Central memory CD8-positive, alpha-beta T cell (primary cell): ENCODE data around the gene GARNL3.

ENCODE experiments used
- ATAC-seq: fragments of 150-1000 bp; cut with Tn5 transposase; replicated peaks from 2 replicates; pipeline ENCODE4 v1.10.0; 2022; ENCODE audit warnings: mild to moderate bottlenecking, moderate FRiP score, moderate number of reproducible peaks; ENCODE audit not compliant: poor library complexity, severe bottlenecking; ENCODE audit errors: extremely low read depth
- DNase-seq, 2 donors: peaks; one replicate each; pipeline ENCODE4 v3.0.0; 2021; ENCODE audit warnings: low spot score in 2 of 2
- H3K27ac Mint-ChIP-seq: one replicate; pipeline ENCODE4 v1.8.0; 2022; ENCODE audit warnings: low read depth, mild to moderate bottlenecking, moderate library complexity, mixed read lengths
- H3K27me3 Mint-ChIP-seq: one replicate; pipeline ENCODE4 v1.8.0; 2022; ENCODE audit warnings: mixed read lengths
- H3K36me3 Mint-ChIP-seq: one replicate; pipeline ENCODE4 v1.8.0; 2022; ENCODE audit warnings: mild to moderate bottlenecking, moderate library complexity, mixed read lengths; ENCODE audit not compliant: insufficient read depth
- H3K4me1 Mint-ChIP-seq: one replicate; pipeline ENCODE4 v1.8.0; 2022; ENCODE audit warnings: mixed read lengths
- H3K4me3 Mint-ChIP-seq: one replicate; pipeline ENCODE4 v1.8.0; 2022; ENCODE audit warnings: mild to moderate bottlenecking, moderate library complexity, mixed read lengths
- H3K9me3 Mint-ChIP-seq: one replicate; pipeline ENCODE4 v1.8.0; 2022; ENCODE audit warnings: mixed read lengths

The GARNL3 gene

DNA sequence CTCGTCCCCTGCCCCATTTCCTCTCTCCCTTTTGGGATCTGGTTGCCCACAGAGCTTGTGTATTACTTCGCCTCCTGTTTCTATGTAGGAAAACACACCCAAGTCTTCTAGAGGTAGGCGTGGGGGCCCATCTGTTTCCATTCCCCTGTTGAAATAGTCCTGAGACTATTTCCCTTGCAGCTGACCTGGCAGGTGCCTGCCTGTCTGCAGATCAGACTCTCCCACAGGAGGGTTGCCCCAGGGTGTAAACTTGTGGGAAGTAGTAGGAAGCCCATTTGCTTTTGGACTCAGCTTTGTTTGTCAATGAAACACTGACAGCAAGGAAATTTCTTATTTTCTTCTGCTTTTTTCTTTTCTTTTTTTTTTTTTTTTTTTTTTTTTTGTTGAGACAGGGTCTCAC is 16.3 kb upstream of the GARNL3 start:
- peaks cover 13% of the 10 kb centered on the region for H3K4me1 Mint-ChIP-seq
- no peaks in the 10 kb centered on the region for H3K9me3 Mint-ChIP-seq
- peaks cover 4% of the 10 kb centered on the region for H3K27me3 Mint-ChIP-seq
- ATAC-seq: no peak
- DNase-seq: no peak
- no peak overlapping the region for H3K27ac Mint-ChIP-seq
- H3K4me3 Mint-ChIP-seq: no peak overlapping the region
- no peaks in the 10 kb centered on the region for H3K36me3 Mint-ChIP-seq

DNA sequence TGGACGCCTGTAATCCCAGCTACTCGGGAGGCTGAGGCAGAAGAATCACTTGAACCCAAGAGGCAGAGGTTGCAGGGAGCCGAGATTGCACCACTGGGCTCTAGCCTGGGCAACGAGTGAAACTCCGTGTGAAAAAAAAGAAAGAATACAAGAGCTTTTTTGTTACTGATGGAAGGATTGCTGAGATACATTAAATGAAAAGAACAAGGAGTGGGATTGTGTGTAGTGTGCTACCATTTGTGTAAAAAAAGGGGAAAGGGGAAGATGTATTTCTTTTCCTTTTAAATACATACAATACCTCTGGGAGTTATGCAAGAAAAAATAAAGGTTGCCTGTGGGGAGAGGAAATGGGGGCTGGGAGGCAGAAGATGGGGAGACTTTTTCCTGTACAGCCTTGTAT is 14.7 kb upstream of the GARNL3 start:
- Mint-ChIP-seq H3K27me3 (peaks cover 20% of the 10 kb centered on the region), H3K4me1 (peaks cover 5% of the 10 kb centered on the region), H3K4me3 (no peak overlapping the region), H3K9me3 (no peaks in the 10 kb centered on the region), H3K36me3 (no peaks in the 10 kb centered on the region), H3K27ac (no peak overlapping the region)
- no peak for DNase-seq
- ATAC-seq: no peak

DNA sequence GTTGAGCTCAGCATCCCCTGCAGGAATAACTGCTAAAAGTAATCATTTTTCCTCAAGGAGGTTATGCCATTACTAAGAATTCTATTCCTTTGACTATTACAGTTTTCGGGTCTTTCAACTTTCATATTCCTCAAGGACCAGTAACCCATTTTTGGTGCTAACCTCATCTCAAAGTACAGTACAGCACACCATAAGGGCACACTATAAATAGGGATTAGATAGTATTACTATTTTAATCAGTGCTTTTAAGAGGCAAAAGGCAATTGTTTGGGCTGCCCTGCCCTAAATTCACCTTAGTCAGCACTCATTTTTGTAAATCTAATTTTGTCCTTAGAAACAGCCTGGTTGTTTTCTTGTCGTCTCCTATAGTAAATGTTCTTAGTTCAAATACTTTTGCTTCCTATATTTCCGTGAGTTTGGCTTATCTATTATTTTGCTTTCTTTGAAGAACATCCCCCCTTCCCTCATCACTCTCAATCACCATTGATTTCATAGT is 13.6 kb upstream of the GARNL3 start:
- peaks cover 22% of the 10 kb centered on the region for H3K27me3 Mint-ChIP-seq
- ATAC-seq: no peak

DNA sequence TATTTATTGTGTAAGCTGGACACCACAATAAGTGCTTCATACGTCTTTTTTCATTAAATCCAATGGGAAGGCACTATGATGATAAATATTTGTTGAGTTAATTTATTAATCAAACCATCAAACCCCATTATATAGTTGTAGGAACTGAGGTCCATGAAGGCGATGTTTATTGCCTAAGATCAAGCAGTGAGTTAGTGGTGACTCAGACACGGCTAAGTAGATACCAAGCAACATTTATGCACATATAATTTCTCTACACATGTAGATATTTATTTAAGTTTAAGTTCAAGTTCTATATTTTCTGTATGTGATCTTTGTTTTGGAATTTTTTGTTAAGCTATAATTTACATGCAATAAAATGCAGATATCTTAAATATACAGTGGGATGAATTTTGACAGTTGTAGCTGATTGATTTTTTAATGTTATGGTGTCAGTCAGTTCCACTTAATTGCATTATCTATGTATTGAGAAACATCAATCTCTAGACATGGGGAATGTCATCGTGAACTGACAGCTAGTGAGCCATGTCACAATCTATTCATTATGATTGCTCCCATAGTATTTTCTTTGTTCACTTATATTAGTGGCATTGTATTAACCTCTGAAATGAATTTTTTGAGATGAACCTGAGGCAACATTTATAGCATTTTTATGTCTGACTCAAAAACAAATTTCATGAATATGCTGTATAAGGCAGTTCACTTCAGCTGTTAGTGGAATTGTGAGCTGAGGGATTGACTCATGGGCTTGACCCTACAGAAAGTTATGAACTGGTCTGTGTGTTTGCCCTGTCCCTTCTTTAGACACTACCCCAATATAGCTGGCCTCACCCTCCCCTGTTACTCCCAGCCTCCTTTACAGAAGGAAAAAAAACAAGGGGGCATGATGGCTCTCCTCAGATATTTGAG is 11.9 kb upstream of the GARNL3 start:
- no peak for ATAC-seq
- Mint-ChIP-seq H3K27ac (no peak overlapping the region), H3K36me3 (no peaks in the 10 kb centered on the region), H3K4me3 (no peak overlapping the region), H3K27me3 (peaks cover 22% of the 10 kb centered on the region), H3K9me3 (no peaks in the 10 kb centered on the region), H3K4me1 (no peaks in the 10 kb centered on the region)
- no peak for DNase-seq

More for the DNA sequence above, 13.6 kb upstream of the GARNL3 start:
- Mint-ChIP-seq H3K27ac (no peak overlapping the region), H3K4me1 (no peaks in the 10 kb centered on the region), H3K9me3 (no peaks in the 10 kb centered on the region), H3K4me3 (no peak overlapping the region), H3K36me3 (no peaks in the 10 kb centered on the region)
- no peak for DNase-seq

DNA sequence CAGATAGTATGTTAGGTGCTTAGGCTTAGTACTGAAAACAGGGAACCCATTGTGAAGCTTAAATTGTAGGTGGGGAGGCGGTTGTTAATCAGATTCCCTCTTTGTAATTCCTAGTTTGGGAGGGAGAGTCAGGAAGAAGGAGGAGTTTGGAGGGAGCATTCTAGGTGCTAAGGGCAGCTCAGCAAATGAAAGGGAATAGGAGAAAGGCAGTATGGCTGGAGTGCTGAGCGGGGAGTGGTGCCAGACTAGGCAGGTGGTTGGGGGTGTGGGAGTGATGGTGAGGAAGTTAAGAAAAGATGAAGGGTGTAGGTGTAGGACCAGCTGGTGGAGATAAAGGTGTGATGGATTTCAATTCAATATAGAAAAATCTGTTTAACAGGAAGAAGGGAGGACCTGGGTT is 11.1 kb upstream of the GARNL3 start:
- ATAC-seq (no peak), DNase-seq (no peak)
- no peaks in the 10 kb centered on the region for H3K36me3 Mint-ChIP-seq
- no peaks in the 10 kb centered on the region for H3K9me3 Mint-ChIP-seq
- no peak overlapping the region for H3K4me3 Mint-ChIP-seq
- peaks cover 22% of the 10 kb centered on the region for H3K27me3 Mint-ChIP-seq
- no peaks in the 10 kb centered on the region for H3K4me1 Mint-ChIP-seq
- H3K27ac Mint-ChIP-seq: no peak overlapping the region

DNA sequence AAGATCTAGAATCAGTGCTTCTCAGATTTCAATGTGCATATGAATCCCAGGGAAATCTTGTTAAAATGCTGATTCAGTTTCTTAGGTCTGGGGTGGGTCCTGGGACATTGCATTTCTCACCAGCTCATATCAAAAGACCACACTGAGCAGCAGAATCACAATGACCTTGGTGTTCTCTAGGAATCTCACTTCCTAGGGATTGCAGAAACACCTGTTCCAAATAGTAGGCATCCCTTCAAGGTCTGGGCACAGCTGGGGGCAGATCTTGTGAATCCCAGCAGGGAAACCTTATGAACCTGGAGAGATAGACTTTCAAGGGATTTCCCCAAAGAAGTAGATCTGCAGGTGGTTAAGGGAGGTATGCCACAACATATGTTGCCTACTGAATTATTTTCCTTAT is 8.9 kb upstream of the GARNL3 start:
- H3K4me3 Mint-ChIP-seq: no peak overlapping the region
- no peak overlapping the region for H3K27ac Mint-ChIP-seq
- H3K27me3 Mint-ChIP-seq: peaks cover 22% of the 10 kb centered on the region
- no peaks in the 10 kb centered on the region for H3K36me3 Mint-ChIP-seq
- no peak for ATAC-seq
- H3K9me3 Mint-ChIP-seq: no peaks in the 10 kb centered on the region
- no peak for DNase-seq
- no peaks in the 10 kb centered on the region for H3K4me1 Mint-ChIP-seq

DNA sequence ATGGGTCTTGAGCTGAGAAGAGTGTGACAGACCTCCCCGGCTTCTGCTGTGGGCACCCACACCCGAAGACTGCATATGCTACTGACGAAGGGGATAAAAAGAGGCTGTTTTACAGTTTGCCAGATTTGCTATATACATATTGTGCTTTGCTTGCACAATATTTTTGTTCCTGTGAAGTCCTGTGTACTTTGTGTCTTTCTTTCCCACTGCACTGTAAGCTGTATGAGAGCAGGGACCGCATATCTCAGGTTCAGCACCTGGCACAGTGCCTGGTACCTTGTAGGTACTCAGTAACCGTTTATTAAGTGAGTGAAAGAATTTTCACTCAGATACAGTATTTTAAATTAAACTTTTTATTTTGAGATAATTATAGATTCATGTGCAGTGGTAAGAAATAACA is 8.2 kb upstream of the GARNL3 start:
- ATAC-seq: no peak
- no peaks in the 10 kb centered on the region for H3K36me3 Mint-ChIP-seq
- H3K4me3 Mint-ChIP-seq: no peak overlapping the region
- peaks cover 22% of the 10 kb centered on the region for H3K27me3 Mint-ChIP-seq
- H3K4me1 Mint-ChIP-seq: no peaks in the 10 kb centered on the region
- no peaks in the 10 kb centered on the region for H3K9me3 Mint-ChIP-seq
- no peak for DNase-seq
- H3K27ac Mint-ChIP-seq: no peak overlapping the region

DNA sequence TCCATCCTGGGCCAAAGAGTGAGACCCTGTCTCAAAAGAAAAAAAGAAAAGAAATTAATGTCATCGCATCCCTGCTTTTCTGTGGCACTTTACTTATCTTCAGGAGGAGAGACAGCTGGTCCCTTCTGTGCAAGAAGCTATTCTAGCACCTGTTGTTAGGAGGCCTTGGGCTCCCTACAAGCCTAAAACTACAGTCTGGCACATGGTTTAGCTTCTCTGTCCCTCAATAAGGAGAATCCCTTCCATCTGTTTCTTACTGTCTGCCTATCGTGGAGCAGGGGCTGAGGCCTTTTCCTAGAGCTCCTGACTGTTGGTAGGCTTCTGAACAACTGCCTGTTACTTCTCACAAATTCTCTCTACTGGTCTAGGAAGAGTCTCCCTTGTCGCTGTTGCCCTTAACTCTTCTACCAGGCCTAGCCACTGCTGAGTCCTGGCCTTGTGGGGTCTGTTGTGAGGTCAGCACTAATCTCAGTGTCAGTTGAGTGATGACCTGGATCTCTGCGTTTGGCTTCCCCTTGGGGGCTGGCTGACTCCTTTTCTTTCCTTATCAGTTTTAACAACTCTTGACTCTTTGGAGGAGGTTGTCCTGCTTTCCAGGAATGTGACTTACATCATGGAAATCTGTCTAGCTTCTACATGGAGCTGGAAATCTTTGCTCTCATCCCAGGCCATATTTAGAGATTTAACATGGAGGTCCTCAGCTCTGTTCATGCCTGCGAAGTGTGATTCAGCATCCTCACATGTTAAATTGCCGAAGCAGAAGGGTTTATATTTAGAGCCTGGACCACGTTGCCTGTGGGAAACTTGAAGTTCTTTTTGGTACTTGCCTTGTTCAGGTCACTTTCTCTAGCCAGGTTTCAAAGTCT is 5.7 kb upstream of the GARNL3 start:
- Mint-ChIP-seq H3K4me1 (no peaks in the 10 kb centered on the region), H3K9me3 (no peaks in the 10 kb centered on the region), H3K27me3 (peaks cover 12% of the 10 kb centered on the region), H3K27ac (no peak overlapping the region), H3K36me3 (no peaks in the 10 kb centered on the region), H3K4me3 (no peak overlapping the region)
- ATAC-seq (no peak), DNase-seq (no peak)

DNA sequence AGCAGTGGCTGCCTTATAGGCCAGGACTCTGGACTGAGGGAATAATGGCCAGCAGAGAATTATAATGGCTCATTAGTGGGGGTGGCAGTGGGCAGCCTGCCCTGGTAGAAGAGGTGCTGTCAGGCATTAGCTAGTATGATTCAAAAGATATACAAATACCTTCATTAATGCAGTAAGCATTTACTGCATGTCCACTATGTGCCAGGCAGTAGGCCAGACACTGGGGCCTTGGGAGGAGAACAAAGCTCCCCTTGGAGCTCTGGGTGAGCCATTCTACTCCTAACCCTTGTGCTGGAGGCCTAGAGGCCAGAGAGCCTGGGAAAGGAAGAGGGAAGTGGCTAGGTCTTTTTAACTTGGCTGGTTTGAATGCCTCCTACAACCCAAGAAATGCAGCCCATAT is 2.0 kb upstream of the GARNL3 start:
- no peak for ATAC-seq
- H3K4me3 Mint-ChIP-seq: no peak overlapping the region
- DNase-seq: no peak
- no peaks in the 10 kb centered on the region for H3K27me3 Mint-ChIP-seq
- no peaks in the 10 kb centered on the region for H3K36me3 Mint-ChIP-seq
- H3K4me1 Mint-ChIP-seq: no peaks in the 10 kb centered on the region
- H3K27ac Mint-ChIP-seq: no peak overlapping the region
- H3K9me3 Mint-ChIP-seq: no peaks in the 10 kb centered on the region

DNA sequence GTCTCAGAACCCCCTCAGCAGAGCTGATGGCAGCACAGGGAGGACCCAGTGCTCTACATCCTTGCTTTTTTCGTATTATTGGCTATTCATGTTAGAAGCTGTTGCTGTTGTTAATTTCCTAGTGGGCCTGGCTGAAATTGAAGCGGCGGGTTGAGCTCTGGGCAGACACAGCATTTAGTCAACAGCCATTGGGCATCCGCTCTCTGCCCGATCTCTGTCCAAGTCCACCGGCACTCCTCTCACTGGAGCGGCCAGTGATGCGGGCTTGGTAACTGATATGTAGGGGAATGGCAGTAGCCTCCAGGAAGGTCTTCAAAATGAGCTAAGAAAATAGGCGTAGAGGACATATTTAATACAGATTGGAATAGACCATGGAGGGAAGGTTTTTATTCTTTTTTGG is 1.3 kb upstream of the GARNL3 start:
- no peak for DNase-seq
- no peak for ATAC-seq
- no peak overlapping the region for H3K27ac Mint-ChIP-seq
- H3K4me1 Mint-ChIP-seq: no peaks in the 10 kb centered on the region
- H3K9me3 Mint-ChIP-seq: no peaks in the 10 kb centered on the region
- no peak overlapping the region for H3K4me3 Mint-ChIP-seq
- H3K36me3 Mint-ChIP-seq: no peaks in the 10 kb centered on the region
- H3K27me3 Mint-ChIP-seq: no peaks in the 10 kb centered on the region

DNA sequence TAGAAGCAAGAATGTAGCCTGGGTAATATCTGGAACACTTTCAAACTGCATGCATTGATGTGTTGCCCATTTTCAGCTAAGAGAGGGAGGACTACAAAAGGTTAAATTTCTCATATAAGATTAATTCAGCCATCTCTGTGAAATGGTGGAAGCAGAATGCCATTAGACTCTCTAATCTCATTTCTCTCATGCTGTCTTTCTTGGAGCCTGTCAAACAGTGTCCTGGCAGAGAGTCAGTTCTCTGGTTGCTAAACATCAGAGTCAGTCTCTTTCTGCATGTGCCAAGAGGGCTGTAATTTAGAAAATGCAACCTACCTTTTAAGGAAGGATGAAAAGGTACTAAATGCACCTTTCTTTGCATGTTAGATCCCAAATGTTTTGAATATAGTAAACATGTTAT is 910 bp upstream of the GARNL3 start:
- Mint-ChIP-seq H3K27me3 (no peaks in the 10 kb centered on the region), H3K9me3 (no peaks in the 10 kb centered on the region), H3K4me1 (no peaks in the 10 kb centered on the region), H3K27ac (no peak overlapping the region), H3K36me3 (no peaks in the 10 kb centered on the region), H3K4me3 (no peak overlapping the region)
- ATAC-seq (no peak), DNase-seq (no peak)

DNA sequence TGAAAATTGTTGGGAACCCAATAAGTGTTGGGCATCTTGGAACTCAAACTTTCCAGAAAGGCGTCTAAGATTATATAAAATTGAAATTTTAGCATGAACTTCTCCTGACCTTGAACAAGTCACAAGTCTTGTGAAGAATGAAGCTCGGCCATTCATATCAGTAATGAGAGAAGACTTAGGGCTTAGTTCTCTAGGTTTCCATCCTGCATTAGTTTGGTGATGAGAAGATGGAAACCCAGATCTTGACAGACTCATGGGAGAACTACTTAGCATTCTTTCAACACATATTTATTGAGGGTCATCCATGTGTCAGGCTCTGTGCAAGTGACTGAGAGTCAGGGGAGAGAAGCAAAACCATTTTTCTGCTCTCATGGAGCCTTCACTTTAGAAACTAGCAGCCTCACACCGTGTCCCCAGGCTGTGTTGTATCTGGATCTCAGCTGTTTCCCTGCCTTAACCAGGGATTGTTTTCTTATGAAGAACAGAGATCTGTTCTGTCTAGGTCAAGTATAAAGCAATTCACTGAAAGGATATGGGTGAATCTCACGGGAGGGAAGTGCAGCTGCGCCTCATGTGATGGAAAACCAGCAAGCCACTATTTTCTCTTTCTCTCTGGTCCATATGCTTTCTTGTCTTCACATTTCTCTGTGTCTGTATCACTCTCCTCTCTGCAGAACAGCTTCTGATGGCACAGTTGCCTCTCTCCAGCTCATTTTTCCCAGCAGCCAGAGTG is 3.4 kb downstream of the GARNL3 start:
- no peak overlapping the region for H3K27ac Mint-ChIP-seq
- no peaks in the 10 kb centered on the region for H3K36me3 Mint-ChIP-seq
- DNase-seq: no peak
- H3K9me3 Mint-ChIP-seq: no peaks in the 10 kb centered on the region
- no peak overlapping the region for H3K4me3 Mint-ChIP-seq
- H3K27me3 Mint-ChIP-seq: no peaks in the 10 kb centered on the region
- H3K4me1 Mint-ChIP-seq: no peaks in the 10 kb centered on the region
- ATAC-seq: no peak
